PC-9 (cell line): ENCODE data around the gene TMUB2.

Experiments
- EZH2 ChIP-seq: fragments of 200-600 bp; sonication (generic); IDR thresholded peaks from 2 replicates; pipeline ENCODE4 v1.8.0; 2017; ENCODE audit warnings: antibody characterized with exemption, low read depth
- TF ChIP-seq, protein P1 (sequence below): fragments of 200-600 bp; sonication (generic); conservative IDR thresholded peaks from 2 replicates; pipeline ENCODE4 v1.6.1; 2017; ENCODE audit warnings: mixed run types, antibody characterized with exemption, mild to moderate bottlenecking, moderate library complexity

DNA sequence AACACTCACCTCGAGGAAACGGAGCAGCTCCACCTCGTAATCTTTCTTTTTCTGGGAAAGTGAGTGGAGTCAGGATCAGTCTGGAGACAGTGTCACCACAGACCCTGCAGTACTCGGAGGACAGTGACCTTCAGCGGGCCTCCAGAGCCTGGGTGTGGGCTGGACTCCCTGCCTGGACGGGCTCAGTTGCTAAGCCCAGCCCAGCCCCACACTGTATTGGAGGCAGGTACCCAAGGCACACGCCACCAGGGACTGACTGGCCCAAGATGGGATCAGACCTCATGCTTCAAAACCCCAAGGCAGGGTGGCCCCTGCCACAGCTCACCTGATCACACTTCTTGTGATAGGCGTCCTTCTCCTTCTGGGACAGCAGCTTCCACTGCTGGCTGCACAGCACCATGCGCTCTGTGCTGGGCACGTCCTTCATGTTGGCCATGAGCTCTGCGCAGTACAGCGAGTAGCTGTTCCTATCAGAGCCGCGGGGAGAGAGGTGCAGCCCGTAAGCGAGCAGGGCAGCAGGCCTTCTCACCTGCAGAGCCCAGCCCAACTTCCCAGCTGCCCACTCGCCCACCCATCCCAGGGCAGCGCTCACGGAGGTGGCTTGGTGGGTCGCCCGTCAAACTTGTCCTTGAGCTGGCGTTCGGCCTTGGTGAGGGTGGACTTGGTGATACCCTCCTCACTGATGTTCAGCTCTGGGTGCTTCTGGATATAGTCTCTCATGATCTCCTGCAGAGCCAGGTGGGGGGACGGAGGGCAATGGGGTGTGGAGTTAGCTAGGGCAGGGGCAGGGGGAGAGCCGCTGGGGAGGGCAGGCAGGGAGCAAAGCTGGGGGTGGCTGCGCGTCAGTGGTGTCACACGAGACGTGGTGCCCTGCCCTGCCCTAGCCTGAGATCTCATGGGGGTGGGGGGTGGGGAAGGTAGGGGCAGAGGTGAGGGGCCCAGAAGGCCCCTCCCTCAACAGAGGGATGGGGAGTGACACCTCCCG is 24.8 kb downstream of the TMUB2 start:
- TF ChIP-seq, protein P1, sequence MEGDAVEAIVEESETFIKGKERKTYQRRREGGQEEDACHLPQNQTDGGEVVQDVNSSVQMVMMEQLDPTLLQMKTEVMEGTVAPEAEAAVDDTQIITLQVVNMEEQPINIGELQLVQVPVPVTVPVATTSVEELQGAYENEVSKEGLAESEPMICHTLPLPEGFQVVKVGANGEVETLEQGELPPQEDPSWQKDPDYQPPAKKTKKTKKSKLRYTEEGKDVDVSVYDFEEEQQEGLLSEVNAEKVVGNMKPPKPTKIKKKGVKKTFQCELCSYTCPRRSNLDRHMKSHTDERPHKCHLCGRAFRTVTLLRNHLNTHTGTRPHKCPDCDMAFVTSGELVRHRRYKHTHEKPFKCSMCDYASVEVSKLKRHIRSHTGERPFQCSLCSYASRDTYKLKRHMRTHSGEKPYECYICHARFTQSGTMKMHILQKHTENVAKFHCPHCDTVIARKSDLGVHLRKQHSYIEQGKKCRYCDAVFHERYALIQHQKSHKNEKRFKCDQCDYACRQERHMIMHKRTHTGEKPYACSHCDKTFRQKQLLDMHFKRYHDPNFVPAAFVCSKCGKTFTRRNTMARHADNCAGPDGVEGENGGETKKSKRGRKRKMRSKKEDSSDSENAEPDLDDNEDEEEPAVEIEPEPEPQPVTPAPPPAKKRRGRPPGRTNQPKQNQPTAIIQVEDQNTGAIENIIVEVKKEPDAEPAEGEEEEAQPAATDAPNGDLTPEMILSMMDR, result no peak
- TF ChIP-seq EZH2, result no peak
